NCI-H2029 treated with DMSO at 0.1 percent for 48 hours (cell line): ENCODE results near the gene ADAMTS12.

Source experiments
- DNase-seq: peaks from one replicate; lab custom pipeline; 2025; lab: John Stamatoyannopoulos, UW

Gene ADAMTS12

DNA sequence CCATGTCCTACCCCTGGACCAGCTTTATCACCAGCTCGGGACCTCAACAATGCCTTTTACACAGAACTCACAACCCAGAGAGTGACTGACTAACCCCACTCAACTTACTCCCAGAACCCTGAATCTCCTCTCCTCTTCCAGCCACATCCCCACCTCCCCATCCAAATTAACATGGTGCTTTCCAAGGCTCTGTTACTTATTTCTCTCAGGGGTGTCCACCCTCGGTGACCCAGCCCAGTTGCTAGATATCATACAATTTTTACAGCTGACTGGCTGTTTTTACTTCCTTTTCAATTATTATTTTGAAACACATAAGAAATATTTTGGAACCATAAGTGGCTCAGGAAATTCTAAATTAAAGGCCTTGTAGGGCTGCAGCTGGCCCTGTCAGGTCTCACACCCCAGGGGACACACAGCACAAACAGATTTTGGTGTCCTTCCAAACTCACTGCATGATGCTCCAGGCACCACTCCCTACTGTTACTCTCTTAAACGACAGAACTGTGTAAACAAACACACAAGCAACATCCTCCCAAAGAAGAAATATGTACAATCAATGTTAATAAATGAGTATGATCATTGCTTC lies 180.6 kb downstream of the ADAMTS12 start:
- DNase-seq: no peak

DNA sequence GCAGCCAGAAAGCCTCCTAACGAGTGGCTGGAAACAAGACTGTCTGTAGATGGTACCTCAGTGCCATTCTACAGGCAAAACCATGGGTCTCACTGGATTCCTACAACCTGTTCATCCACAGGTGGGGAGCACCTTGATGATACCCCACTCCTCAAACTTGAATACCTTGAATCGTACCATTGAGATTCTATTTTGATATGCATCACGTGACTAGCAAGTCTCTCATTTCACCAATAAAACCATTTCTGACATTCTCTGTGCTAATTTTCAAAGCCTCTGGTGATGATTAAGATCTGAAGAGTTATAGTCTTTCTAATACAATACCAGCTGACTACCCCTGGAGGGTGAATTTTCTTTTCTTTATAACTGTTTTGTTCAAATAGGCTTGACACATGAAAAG lies 188.9 kb downstream of the ADAMTS12 start:
- DNase-seq: no peak

DNA sequence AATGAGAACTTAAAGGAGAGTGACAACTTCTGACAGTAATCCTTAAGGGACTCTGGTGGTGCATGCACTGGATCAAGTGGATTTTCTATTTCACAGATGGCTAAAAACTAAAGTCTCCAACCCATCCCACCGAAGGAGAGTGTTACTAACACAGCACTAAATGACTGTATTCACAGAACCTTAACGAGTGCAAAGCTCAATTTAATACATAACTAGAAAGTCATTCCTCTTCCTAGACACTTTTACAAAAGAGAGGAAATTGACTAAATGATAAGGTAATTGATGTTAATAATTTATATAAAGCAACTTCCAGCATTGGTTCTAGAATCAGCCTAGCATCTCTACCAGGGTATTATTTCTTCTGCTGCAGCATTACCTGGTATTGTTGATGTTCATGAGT lies 189.8 kb downstream of the ADAMTS12 start:
- DNase-seq: no peak

DNA sequence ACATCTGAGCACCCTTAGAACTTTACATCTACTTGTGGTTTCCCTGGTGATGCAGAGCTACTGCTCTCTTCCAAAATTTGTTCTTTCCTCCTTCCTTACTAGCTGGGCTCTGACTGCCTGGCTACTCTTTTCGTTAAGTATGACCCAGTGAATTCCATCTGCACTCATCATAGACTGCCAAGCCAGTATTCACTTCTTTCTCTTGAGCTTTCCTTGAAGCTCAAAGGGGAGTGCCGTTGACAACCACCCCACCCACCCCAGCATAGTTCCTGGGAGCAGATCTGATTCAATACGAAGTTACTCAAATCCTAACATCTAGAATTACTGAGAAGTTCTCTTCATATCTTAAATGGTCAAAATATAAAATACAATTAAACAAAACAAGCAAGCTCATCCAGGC lies 190.5 kb downstream of the ADAMTS12 start:
- no peak for DNase-seq

DNA sequence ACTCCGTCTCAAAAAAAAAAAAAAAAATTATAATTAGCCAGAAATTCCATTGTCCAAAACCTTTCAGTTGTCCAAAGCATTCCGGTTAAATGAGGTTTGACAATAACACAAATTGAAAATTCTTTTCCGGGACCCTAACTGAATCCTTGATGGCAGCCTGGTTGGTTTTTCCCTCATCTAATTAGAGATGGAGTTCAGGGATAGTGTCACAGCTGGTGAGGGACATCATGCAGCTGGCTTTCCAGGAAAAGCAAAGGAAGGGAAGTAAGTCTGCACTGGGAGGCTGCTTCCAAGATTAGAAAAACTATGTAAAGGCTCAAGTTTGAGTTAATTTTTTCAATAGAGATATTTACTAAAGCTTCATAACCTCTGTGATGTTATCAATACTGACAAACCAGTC lies 195.4 kb downstream of the ADAMTS12 start:
- DNase-seq: no peak

DNA sequence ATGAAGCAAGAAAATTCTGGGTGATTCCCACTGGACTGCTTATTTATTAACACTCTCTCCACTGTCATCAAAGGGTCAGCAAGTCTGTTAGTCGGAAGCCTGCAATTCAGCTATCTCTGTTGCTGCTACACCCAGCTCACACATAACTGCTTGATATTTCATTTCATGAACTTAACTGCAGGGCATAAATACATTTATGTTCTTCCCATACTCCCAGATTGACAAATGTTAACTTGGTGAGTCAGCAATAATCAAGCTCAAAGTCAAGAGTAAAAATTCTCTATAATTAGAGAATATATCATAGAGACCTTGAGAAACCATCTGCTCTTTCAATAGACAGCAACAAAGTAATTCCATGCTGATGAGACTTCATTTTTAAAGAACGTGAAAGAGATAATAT lies 198.8 kb downstream of the ADAMTS12 start:
- no peak for DNase-seq

DNA sequence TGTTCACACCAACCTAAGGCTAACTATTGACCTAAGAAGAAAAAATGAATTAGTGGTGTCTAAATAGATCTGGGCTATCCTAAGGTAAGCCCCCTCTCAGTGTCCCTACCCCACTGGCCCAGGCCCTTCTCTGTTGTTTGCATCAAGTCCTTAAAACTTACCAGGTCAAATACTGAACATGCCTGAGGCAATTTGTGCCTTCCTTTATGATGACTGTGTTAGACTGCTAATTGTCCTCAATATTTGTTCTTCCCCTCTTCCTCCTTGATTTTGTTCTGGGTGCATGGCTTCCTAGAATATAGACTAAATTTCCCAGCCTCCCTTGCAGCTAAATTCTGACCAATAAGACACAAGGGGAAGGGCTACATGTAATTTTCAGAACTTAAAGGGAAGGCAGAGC lies 199.9 kb downstream of the ADAMTS12 start:
- DNase-seq: no peak

DNA sequence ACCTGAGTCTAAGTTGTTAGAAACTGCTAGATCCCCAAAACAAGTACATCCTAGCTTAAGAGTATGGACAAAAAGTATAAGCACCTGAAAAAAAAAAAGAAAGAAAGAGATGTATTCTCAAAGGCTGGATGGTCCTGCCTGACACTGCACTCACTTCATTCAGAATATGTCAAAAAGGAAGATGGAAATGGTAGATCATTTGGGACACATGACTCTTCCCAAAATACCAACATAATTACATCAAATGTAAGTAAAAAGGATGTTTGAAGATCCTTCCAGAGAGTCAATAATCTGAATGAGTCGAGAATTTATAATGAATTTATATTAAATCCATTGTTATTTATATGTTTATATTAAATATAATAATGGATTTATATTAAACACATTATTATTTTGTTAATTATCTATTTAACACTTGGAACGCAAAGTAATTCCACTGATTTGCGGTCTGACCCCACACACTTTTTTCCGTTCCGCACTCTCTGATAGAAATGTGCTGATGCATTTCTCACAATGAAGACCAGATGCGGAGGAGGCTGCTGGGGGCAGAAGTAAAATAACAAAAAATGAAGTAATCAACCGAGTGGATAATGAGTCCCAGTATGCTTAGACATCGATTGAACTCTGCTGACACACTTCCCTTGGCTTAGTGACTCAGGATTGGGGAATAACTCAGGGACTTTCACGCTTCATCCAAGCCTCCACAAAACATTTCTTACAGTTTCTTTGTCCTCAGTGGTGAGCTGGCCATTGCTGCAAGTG lies 201.2 kb downstream of the ADAMTS12 start:
- no peak for DNase-seq

DNA sequence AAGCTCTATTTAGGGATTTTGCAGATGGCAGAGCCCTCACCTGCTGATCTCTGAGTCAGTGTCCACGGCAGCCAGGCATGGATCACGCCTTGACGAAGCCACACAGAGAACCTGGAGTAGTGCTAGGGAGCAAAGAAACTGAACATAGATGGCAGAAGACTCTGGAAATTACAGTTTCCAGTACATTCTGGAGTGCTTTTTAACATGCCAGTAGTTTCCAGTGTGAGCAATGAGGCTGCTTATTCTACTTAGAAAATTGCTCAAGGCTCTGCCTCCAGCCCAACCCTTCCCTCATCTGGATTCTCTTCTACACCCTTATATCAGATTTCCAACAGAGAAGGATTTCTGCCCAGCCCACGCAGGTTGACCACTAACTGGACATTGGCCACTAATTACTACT lies 203.3 kb downstream of the ADAMTS12 start:
- no peak for DNase-seq

DNA sequence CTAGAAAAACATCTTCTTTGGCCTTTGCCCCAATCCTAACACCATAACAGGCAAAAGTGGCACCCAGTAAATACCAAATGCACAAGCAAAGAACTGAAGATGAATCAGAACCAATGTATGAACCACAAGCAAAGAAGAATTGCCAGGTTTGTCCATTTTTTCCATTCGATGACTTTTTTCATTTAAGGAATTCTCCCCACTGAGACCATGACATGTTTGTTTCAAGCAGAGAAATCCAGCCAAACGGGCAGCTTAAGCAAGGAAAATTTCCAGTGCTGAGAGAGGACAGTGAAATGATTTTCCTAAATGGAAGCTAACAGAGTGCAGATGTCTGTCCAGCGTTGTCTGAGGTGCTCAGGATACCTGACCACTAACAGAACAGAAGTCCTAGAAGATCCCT lies 203.7 kb downstream of the ADAMTS12 start:
- no peak for DNase-seq

DNA sequence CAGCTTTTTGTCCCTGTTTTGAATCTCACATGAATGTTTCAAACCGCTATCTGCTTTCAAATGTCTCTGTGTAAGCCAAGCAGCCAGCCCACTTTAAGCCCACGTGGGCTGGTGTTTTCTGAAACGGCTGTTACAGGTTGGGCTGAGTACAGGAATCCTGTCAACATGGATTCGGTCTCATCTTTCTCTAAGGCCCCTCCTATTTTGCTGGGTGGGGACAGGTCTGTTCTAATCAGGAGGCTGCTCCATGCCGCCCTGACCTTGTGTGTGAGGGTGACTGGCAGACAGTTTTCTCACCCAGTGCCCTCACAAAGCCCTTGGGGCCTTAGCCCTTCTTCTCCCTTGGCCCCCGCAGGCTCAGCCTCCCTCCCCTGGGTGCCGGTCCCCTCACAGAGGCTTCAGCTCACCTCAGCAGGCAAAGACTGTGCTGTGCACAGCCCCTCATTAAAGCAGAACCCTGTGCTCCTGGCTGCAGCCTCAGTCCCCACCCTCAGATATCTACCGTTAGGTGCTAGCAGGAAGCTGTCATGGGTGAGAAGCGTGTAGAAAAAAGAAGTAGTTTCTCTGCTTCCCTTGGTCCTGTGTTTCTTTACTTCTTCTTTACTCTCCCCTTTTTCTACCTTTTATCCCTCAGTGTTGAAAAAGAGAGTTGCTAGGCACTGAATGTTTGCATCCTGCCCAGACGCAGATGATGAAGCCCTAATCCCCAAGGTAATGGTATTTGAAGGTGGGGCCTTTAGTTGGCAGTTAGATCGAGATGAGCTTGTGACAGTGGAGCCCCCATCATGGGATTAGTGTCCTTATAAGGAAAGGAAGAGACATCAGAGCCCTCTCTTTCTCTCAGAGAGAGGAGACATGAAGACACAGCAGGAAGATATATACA lies 205.7 kb downstream of the ADAMTS12 start:
- DNase-seq: no peak

DNA sequence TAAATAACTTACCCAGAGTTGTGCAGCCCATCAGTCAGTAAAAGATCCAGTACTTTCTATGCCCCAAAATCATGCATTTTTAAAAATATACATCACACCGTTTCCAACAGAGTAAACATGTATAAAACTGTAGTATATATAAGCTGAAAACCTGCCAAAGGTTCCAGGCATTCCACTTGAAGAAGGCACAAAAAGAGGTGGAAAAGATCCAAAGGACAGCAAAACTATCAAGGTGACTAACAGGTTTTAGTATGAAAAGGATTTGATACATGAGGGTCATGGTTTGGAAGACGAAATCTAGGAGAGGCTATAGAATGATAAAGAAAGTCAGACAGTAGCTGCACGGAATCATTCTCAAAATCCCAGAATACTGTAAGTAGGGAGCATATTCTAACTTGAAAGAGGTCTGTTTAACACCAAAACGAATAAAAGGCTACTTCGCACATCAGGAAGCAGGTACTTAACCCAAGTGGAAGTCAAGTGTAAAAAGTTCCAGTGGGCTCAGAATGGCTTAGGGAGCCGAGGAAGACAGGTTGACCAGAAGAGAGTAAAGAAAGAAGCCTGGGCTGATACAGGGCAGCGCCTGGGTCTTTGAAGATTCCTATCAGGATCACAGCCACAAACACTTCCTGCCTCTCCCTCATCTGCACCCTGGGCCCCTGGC lies 207.2 kb downstream of the ADAMTS12 start:
- DNase-seq: no peak

DNA sequence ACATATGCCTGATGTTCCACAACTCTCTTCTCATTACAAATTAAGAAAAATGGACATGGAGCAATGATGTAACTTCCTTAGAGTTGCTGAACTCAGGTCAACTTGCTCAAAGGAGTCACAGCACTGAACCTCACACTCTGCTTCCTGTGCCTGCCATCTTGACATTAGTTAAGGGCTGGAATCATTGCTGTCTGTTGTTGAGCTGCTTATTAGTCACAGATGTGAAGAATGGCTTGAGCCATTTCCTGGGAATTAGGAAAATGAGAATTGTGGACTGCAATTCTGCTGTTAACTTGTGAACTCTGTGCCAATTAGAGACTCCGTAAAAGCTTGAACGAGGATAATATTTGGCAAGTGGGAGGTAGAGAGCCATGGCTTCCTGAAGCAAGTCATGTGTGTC lies 212.0 kb downstream of the ADAMTS12 start:
- no peak for DNase-seq

DNA sequence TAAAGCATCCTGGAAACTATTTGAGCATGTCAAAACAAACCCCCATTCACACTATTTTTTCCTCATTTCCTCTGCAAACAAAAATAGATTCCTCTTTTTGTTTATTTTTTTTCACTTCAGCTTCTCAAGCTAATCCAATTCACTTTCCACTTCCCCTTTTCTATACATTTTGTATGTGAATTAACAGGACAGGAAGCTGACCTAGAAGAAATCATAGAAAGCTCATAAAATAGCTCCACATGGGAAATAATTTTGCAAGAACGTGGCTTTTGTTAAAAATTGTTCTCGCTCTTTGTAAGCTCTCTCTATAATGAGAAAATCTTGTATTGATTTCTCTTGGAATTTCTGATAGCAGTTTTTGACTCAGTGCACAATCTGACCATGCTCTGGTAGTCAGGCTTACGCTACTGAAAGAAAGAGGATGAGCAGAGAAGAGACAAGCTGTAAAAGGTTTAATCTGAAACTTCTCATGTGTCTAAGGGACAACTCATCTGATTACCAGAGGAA lies 215.8 kb downstream of the ADAMTS12 start:
- no peak for DNase-seq

DNA sequence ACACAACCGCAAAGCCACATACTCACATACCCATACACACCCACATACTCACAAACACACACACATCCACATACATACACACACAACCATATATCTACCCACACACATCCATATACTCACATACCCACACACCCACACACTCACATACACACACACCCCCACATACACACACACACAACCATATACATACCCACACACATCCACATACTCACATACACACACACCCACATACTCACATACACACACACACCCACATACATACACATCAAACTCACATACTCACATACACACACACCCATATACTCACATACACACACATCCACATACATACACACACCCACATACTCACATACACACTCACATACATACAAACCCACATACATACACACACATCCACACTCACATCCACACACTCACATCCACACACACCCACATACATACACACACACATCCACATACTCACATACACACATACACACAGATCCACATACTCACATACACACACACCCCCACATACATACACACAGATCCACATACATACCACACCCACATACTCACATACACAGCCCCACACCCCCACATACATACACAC lies 220.0 kb downstream of the ADAMTS12 start:
- no peak for DNase-seq

DNA sequence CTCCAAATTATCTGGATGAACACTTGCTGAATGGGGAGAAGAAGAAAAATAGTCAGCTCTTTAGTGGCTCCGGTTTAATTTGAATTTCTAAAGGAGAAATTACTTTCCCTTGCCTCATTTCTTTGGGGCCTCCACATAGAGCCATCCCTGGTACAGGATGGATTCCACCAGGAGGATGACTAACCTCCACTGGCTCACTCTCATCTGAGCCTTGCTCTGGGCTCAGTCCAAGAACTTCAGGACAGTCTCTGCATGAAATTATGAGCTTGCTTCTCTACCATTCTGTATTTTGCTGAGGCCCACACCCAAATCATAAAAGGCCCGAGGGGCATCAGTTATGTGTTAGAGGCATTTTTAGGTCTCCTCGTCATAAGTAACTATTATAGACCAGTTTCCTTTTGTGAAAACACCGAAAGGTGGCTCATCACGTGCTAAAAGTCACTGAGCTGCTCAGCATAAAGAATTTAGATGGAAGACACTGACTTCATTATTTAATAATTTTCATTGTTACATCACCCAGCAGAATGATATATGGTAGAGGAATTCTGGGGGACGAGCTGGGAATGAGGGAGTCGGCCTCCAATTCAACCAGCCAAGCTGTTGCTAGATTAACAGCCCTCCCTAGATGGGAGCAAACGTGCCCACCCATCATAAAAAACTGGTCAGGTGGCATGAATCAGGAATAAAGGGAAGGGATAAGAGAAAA lies 228.9 kb downstream of the ADAMTS12 start:
- no peak for DNase-seq

DNA sequence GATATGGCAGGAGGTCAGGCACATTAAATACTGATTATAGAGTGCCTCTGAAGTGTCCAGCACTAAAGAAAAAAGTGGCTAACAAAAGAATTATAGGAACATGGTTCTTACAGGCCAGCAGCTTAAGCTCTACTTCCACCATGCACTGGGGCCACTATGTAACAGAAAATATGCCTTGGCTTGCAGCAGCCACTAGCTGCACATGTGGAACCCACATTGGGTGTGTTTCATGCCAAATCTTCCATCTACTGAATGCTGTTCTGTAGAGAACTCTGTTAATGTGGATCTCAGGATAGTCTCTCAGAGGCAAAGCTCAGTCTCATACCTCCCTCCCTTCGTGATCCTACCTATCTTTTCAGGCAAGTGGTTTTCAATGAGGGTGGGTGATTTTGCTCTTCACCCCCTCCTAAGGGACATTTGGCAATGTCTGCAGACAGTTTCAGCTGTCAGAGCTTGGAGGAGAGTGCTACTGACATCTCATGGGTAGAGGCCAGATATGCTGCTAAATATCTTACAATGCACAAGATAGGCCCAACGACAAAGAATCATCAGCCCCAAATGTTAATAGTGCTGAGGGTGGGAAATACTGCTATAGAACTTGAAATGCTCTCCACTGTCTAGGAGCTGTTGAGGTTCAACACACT lies 232.1 kb downstream of the ADAMTS12 start:
- no peak for DNase-seq

DNA sequence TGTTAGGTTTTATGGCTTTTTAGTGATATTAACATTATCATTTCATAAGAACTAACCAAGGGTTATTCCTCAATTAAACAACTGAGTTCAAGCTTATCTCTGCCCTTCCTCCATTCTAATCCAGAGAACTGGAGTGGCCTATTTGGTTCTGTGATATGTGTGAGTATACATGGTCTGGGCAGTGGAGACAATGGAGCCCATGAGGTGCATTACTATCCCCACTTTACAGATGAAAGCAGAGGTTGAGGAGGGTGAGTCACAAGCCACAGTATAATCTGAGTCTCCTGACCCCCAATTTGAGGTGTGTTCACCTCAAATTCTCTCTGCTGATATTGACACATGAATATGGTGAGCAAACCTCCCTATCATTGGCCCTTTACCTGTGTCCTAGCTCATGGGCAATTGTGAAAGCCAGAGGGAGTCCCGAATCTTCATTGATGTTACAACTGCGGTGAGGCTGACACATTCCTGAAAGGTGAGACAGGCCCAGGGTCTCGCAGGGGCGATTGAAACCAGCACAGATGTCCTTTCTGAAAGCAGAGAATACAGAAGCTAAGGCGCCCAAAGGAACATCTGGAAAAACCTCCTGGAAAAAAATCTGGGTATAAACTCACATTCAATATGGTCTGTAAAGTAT lies 233.9 kb downstream of the ADAMTS12 start:
- DNase-seq: no peak

DNA sequence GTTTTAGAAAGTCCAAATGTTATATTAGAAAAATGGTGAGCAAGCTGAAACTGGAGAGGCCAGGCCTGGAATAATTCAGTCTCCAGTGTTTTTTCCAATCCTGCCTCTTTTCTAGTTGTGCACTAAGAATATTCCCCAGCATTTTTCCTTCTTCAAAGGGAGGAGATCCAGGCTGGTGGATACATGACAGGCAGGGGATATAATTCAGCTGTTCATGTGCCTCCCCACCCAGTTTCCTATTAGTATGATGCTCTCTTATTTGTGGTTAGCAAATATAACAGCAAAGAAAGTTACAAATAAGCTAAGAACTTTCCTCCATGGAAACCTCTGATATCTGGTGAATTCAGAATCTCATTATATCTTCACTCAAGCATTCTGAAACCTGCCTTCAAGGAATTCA lies 234.6 kb downstream of the ADAMTS12 start:
- DNase-seq: no peak

DNA sequence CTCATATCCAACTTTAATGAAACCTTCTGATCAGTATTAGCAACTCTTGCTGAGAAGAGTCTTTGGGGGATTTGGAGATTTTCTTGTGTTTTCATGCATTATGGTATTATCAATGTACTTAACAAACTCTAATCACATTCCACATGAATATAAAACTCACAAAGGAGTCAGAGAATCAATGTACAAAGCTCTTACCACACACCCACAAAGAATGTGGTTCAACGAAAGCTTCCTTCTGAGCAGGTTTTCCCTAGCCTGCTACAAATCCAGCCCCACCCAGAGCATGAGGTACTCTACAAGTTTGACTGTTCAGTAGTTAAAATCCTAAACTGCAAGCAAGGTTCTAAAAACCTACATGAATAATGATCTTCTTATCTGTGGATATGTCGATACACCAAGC lies 240.9 kb downstream of the ADAMTS12 start:
- DNase-seq: no peak
